HCT116 (cell line): ENCODE results near the gene HIVEP2. TPM values are rescaled to one million over a fixed set of nuclear protein-coding genes. Genes with fewer than 3 reads are reported as not detected.

ENCODE experiments used
- ATAC-seq: fragments of 200-7000 bp; cut with Tn5 transposase; 2 replicates; pipeline ENCODE4 v1.9.1; 2020; ENCODE audit warnings: mild to moderate bottlenecking, moderate library complexity
- BruUV-seq: library from RNA; stranded (reverse); fragments of 400-500 nt; replicated peaks from 2 replicates; lab custom pipeline; 2021; lab: Mats Ljungman, UMichigan
- CTCF ChIA-PET: fragments of 300-600 bp; sonication (Branson Sonifier 250); formaldehyde crosslinking; loops from one replicate; lab custom pipeline; 2021; ENCODE audit warnings: antibody characterized with exemption; lab: Charles Lee
- POLR2A ChIA-PET: fragments of 300-600, 350-600 bp; sonication (Branson Sonifier 250); formaldehyde crosslinking; loops from one replicate; lab custom pipeline; 2021; ENCODE audit warnings: antibody characterized with exemption; lab: Charles Lee
- RAD21 ChIA-PET, 2 experiments: fragments of 300-600 bp; sonication (Branson Sonifier 250); formaldehyde crosslinking; loops; one replicate each; lab custom pipeline; 2023; ENCODE audit warnings: low total read pairs in 2 of 2; ENCODE audit not compliant: uncharacterized antibody in 2 of 2, unreplicated experiment in 2 of 2, low non-redundant PET in 1 of 2; lab: Charles Lee
- DNase-seq: peaks from one replicate; pipeline ENCODE4 v3.0.0-alpha.2; 2010; ENCODE audit warnings: low read depth, low spot score
- H2AFZ ChIP-seq: fragments of 200-600 bp; shearing (Covaris generic), sonication (generic); 2 replicates; pipeline ENCODE4 v1.6.1; 2017; ENCODE audit warnings: low read depth, mixed run types, mixed read lengths, antibody characterized with exemption, low read length; ENCODE audit not compliant: poor library complexity, severe bottlenecking
- H3K27ac ChIP-seq: 2 replicates; pipeline ENCODE4 v1.5.1; 2012; ENCODE audit warnings: low read depth, low read length
- H3K27me3 ChIP-seq: fragments of 200-600 bp; sonication (generic); 2 replicates; pipeline ENCODE4 v1.6.1; 2016; ENCODE audit warnings: mixed run types, low read length, mixed read lengths; ENCODE audit not compliant: insufficient read depth
- H3K36me3 ChIP-seq, 2 experiments: fragments of 200-500 bp in 1 of 2; fragments of 200-600 bp in 1 of 2; sonication (Bioruptor generic) in 1 of 2; sonication (generic) in 1 of 2; 2 replicates each; pipeline versions ENCODE4 v1.5.1 to v1.6.1; 2014 to 2016; ENCODE audit warnings: low read length in 2 of 2, inconsistent platforms in 1 of 2, mixed read lengths in 1 of 2, mixed run types in 1 of 2; ENCODE audit not compliant: insufficient read depth in 2 of 2, control insufficient read depth in 1 of 2
- H3K4me1 ChIP-seq, 2 experiments: fragments of 200-600 bp in 1 of 2; sonication (generic) in 1 of 2; 2 replicates each; pipeline versions ENCODE4 v1.5.1 to v1.6.1; 2012 to 2017; ENCODE audit warnings: low read length in 2 of 2, inconsistent platforms in 1 of 2, mild to moderate bottlenecking in 1 of 2, mixed read lengths in 1 of 2, mixed run types in 1 of 2, moderate library complexity in 1 of 2; ENCODE audit not compliant: insufficient read depth in 2 of 2, control insufficient read depth in 1 of 2
- H3K4me2 ChIP-seq: fragments of 200-600 bp; sonication (generic); 2 replicates; pipeline ENCODE4 v1.6.1; 2017; ENCODE audit warnings: mixed run types, low read length, mixed read lengths
- H3K4me3 ChIP-seq, 2 experiments: fragments of 200-600 bp in 1 of 2; sonication (generic) in 1 of 2; replicated peaks in 1 of 2; 2 replicates each; pipeline ENCODE4 v1.5.1; 2011 to 2016; ENCODE audit warnings: low read length in 2 of 2, control low read depth in 1 of 2, low read depth in 1 of 2, mild to moderate bottlenecking in 1 of 2, mixed read lengths in 1 of 2, mixed run types in 1 of 2
- H3K79me2 ChIP-seq: fragments of 200-600 bp; sonication (generic); 2 replicates; pipeline ENCODE4 v1.6.1; 2017; ENCODE audit warnings: mild to moderate bottlenecking, mixed run types, low read length, moderate library complexity, mixed read lengths; ENCODE audit not compliant: insufficient read depth
- H3K9ac ChIP-seq: fragments of 200-600 bp; sonication (generic); 2 replicates; pipeline ENCODE4 v1.6.1; 2016; ENCODE audit warnings: low read length, mixed read lengths
- H3K9me2 ChIP-seq: fragments of 200-600 bp; sonication (generic), shearing (Covaris generic); 2 replicates; pipeline ENCODE4 v1.6.1; 2017; ENCODE audit warnings: mixed run types, mild to moderate bottlenecking, moderate library complexity; ENCODE audit not compliant: insufficient read depth
- H3K9me3 ChIP-seq, 2 experiments: fragments of 200-500 bp in 1 of 2; fragments of 200-600 bp in 1 of 2; sonication (Bioruptor generic) in 1 of 2; sonication (generic) in 1 of 2; 2 replicates each; pipeline ENCODE4 v1.6.1; 2014 to 2017; ENCODE audit warnings: low read length in 2 of 2, mixed read lengths in 2 of 2, inconsistent platforms in 1 of 2, low read depth in 1 of 2, mild to moderate bottlenecking in 1 of 2, mixed run types in 1 of 2, moderate library complexity in 1 of 2; ENCODE audit not compliant: control insufficient read depth in 1 of 2, insufficient read depth in 1 of 2
- H4K20me1 ChIP-seq: fragments of 200-600 bp; sonication (generic), shearing (Covaris generic); 2 replicates; pipeline ENCODE4 v1.6.1; 2017; ENCODE audit warnings: mixed run types, mild to moderate bottlenecking, moderate library complexity; ENCODE audit not compliant: insufficient read depth
- ATF3 ChIP-seq: IDR thresholded peaks from 2 replicates; pipeline ENCODE4 v1.6.1; 2012
- CBX3 ChIP-seq: IDR thresholded peaks from 2 replicates; pipeline ENCODE4 v1.6.1; 2012; ENCODE audit warnings: low read depth
- CEBPB ChIP-seq: IDR thresholded peaks from 2 replicates; pipeline ENCODE4 v1.6.1; 2012; ENCODE audit warnings: low read depth
- EGR1 ChIP-seq: IDR thresholded peaks from 2 replicates; pipeline ENCODE4 v1.6.1; 2012; ENCODE audit warnings: low read depth
- ELF1 ChIP-seq: IDR thresholded peaks from 2 replicates; pipeline ENCODE4 v1.6.1; 2012; ENCODE audit warnings: low read depth, borderline replicate concordance
- EZH2 ChIP-seq: fragments of 200-600 bp; sonication (generic); IDR thresholded peaks from 2 replicates; pipeline ENCODE4 v1.6.1; 2017; ENCODE audit warnings: antibody characterized with exemption, mixed run types
- EZH2phosphoT487 ChIP-seq: fragments of 200-600 bp; IDR thresholded peaks from 2 replicates; pipeline ENCODE4 v1.6.1; 2018; ENCODE audit warnings: antibody characterized with exemption, borderline replicate concordance
- FOSL1 ChIP-seq: IDR thresholded peaks from 2 replicates; pipeline ENCODE4 v1.6.1; 2012; ENCODE audit warnings: low read depth
- JUND ChIP-seq: IDR thresholded peaks from 2 replicates; pipeline ENCODE4 v1.6.1; 2012
- MAX ChIP-seq: IDR thresholded peaks from 2 replicates; pipeline ENCODE4 v1.6.1; 2012
- POLR2AphosphoS5 ChIP-seq: IDR thresholded peaks from 2 replicates; pipeline ENCODE4 v1.6.1; 2011; ENCODE audit warnings: mild to moderate bottlenecking, low read depth, low read length, moderate library complexity
- RAD21 ChIP-seq: IDR thresholded peaks from 2 replicates; pipeline ENCODE4 v1.6.1; 2012; ENCODE audit warnings: low read depth, mild to moderate bottlenecking
- SIN3A ChIP-seq: IDR thresholded peaks from 2 replicates; pipeline ENCODE4 v1.6.1; 2012; ENCODE audit warnings: low read depth
- SP1 ChIP-seq: IDR thresholded peaks from 2 replicates; pipeline ENCODE4 v1.6.1; 2012; ENCODE audit warnings: low read depth
- TCF7L2 ChIP-seq: IDR thresholded peaks from 2 replicates; pipeline ENCODE4 v1.7.0; 2011; ENCODE audit warnings: borderline replicate concordance, inconsistent platforms; ENCODE audit not compliant: insufficient read depth, insufficient read length; ENCODE audit errors: extremely low read depth
- YY1 ChIP-seq: IDR thresholded peaks from 2 replicates; pipeline ENCODE4 v1.6.1; 2011; ENCODE audit warnings: low read length, low read depth, moderate library complexity, mild to moderate bottlenecking; ENCODE audit not compliant: insufficient replicate concordance; ENCODE audit errors: extremely low read depth
- ZBTB33 ChIP-seq: IDR thresholded peaks from 2 replicates; pipeline ENCODE4 v1.6.1; 2011; ENCODE audit warnings: mild to moderate bottlenecking, low read length, moderate library complexity; ENCODE audit not compliant: insufficient replicate concordance; ENCODE audit errors: extremely low read depth
- ZFX ChIP-seq: fragments of 450-650 bp; IDR thresholded peaks from 2 replicates; pipeline ENCODE4 v1.6.1; 2017
- ZNF274 ChIP-seq: fragments of 200-500 bp; sonication (Bioruptor generic); IDR thresholded peaks from 2 replicates; pipeline ENCODE4 v1.6.1; 2014; ENCODE audit warnings: mild to moderate bottlenecking, low read depth, low read length, inconsistent platforms
- intact Hi-C: fragments of 100-400 bp; cut with micrococcal nuclease; formaldehyde crosslinking; loops from 2 replicates; pipeline ENCODE4 v1.10.0; 2022
- total RNA-seq: library from RNA; stranded (reverse); gene quantifications from one replicate; pipeline ENCODE4 v1.2.1, GENCODE V29; 2021; ENCODE audit not compliant: unreplicated experiment
- TF ChIP-seq, protein P1 (sequence below): IDR thresholded peaks from 2 replicates; pipeline ENCODE4 v1.6.1; 2012; ENCODE audit warnings: low read depth

Gene HIVEP2
- total RNA-seq, 1 experiment from 2014 or later, result 8.1 TPM

DNA sequence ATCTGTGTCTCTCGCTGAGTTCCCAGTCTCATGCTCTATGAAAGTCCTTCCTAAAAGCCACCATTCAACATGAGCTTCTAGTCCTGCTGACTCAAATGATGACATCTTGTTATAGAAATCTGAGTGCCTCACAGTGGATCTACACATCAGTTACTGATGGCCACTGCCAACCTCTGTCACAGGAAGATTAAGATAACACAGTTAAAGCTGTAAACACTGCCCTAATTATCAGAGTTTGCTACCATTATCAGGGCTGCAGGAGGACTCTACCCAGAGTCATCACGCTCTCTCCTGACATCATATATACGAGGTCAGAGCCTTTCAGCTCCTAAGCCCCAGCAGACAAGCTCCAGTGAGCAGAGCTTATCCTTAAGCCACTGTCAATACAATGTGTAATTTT is 63.2 kb downstream of the HIVEP2 start:
- CTCF ChIA-PET, result interaction anchor here (0.7 kb wide), 1 partner anchor 178 kb away, joined by 3 read pairs; no protein-coding TSS in a partner anchor
- no TSS peak for BruUV-seq
- intact Hi-C loops, result no loop called here

More for the DNA sequence above, 63.2 kb downstream of the HIVEP2 start:
- H3K9me2 ChIP-seq, result no peaks in the 10 kb centered on the region
- no peak overlapping the region for H3K4me2 ChIP-seq
- no peak for TF ChIP-seq ELF1
- TF ChIP-seq SP1, result no peak
- no peak for TF ChIP-seq RAD21
- no peak for TF ChIP-seq ZNF274
- TF ChIP-seq ATF3, result no peak
- no peak for TF ChIP-seq MAX
- TF ChIP-seq EZH2, result no peak
- no peak for TF ChIP-seq YY1
- no peak for TF ChIP-seq CBX3
- TF ChIP-seq, protein P1, sequence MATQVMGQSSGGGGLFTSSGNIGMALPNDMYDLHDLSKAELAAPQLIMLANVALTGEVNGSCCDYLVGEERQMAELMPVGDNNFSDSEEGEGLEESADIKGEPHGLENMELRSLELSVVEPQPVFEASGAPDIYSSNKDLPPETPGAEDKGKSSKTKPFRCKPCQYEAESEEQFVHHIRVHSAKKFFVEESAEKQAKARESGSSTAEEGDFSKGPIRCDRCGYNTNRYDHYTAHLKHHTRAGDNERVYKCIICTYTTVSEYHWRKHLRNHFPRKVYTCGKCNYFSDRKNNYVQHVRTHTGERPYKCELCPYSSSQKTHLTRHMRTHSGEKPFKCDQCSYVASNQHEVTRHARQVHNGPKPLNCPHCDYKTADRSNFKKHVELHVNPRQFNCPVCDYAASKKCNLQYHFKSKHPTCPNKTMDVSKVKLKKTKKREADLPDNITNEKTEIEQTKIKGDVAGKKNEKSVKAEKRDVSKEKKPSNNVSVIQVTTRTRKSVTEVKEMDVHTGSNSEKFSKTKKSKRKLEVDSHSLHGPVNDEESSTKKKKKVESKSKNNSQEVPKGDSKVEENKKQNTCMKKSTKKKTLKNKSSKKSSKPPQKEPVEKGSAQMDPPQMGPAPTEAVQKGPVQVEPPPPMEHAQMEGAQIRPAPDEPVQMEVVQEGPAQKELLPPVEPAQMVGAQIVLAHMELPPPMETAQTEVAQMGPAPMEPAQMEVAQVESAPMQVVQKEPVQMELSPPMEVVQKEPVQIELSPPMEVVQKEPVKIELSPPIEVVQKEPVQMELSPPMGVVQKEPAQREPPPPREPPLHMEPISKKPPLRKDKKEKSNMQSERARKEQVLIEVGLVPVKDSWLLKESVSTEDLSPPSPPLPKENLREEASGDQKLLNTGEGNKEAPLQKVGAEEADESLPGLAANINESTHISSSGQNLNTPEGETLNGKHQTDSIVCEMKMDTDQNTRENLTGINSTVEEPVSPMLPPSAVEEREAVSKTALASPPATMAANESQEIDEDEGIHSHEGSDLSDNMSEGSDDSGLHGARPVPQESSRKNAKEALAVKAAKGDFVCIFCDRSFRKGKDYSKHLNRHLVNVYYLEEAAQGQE, result no peak
- no peak for TF ChIP-seq EZH2phosphoT487
- TF ChIP-seq SIN3A, result no peak
- no peak for TF ChIP-seq CEBPB
- no peak for TF ChIP-seq TCF7L2
- TF ChIP-seq ZFX, result no peak
- no peak for TF ChIP-seq JUND
- TF ChIP-seq POLR2AphosphoS5, result no peak
- no peak for TF ChIP-seq FOSL1
- TF ChIP-seq ZBTB33, result no peak
- TF ChIP-seq EGR1, result no peak
- no peaks in the 10 kb centered on the region for H3K27me3 ChIP-seq
- no peak overlapping the region for H2AFZ ChIP-seq
- ChIA-PET RAD21 (interaction anchor here in 1 of 2 experiments (0.6 kb wide), 1 partner anchor 499 kb away, joined by 5 read pairs; no protein-coding TSS in a partner anchor), POLR2A (no interaction called here)
- H4K20me1 ChIP-seq, result no peaks in the 10 kb centered on the region
- DNase-seq (no peak), ATAC-seq (no peak)
- H3K79me2 ChIP-seq, result no peaks in the 10 kb centered on the region
- H3K9me3 ChIP-seq, result no peaks in the 10 kb centered on the region
- no peak overlapping the region for H3K27ac ChIP-seq
- H3K4me1 ChIP-seq, result peaks cover 18 to 31% of the 10 kb centered on the region in 2 experiments
- H3K36me3 ChIP-seq, result no peaks in the 10 kb centered on the region
- no peak overlapping the region for H3K9ac ChIP-seq
- no peak overlapping the region for H3K4me3 ChIP-seq
